ENCODE data around the gene CFAP97D1. TPM values are rescaled to one million over a fixed set of nuclear protein-coding genes. Genes with fewer than 3 reads are reported as not detected.

Gene CFAP97D1
- total RNA-seq, 1 donor from 2014 or later = not detected

DNA sequence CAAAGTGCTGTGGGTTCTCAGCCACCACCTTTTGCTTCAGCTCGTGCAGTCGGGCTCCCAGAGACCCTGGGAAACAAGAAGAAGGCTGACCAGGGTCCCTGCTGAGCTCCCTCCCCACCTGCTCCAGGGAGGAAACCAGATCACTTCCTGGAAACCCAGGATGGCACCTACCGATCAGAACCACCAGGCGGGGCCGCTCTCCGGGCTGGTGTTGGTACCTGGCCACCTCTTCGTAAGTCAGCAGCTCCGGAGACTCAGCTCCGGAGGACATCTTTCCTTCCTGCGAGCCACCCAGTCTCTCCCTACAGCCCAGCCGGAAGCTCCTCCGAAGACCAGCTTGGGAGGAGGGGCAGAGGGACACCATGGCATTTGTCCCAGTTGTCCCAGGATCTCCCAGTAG, 33.8 kb downstream of the CFAP97D1 start:
- H3K4me3 ChIP-seq (ENCODE audit: low read depth, low read length) = no peak overlapping the region
- no peak for DNase-seq (ENCODE audit: low read depth)
- TF ChIP-seq, protein P1, sequence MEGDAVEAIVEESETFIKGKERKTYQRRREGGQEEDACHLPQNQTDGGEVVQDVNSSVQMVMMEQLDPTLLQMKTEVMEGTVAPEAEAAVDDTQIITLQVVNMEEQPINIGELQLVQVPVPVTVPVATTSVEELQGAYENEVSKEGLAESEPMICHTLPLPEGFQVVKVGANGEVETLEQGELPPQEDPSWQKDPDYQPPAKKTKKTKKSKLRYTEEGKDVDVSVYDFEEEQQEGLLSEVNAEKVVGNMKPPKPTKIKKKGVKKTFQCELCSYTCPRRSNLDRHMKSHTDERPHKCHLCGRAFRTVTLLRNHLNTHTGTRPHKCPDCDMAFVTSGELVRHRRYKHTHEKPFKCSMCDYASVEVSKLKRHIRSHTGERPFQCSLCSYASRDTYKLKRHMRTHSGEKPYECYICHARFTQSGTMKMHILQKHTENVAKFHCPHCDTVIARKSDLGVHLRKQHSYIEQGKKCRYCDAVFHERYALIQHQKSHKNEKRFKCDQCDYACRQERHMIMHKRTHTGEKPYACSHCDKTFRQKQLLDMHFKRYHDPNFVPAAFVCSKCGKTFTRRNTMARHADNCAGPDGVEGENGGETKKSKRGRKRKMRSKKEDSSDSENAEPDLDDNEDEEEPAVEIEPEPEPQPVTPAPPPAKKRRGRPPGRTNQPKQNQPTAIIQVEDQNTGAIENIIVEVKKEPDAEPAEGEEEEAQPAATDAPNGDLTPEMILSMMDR (conservative IDR thresholded peaks at IDR 0.05; ENCODE audit: low read depth, low read length) = no peak

DNA sequence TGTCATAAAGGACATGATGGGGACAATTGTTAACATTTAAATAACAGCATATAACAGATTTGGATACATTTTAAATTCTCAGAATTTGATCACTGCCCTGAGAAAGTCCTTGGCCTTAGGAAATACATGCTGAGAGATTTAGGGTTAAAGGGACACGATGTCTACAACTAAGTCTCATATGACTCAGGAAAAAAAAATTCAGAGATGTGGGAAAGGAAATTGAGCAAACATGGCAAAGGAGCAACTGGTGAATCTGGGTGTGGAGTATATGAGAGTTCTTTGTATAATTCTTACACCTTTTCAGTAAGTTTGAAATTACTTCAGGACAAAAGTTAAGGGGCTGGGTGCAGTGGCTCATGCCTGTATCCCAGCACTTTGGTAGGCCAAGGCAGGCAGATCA, 34.5 kb downstream of the CFAP97D1 start:
- H3K4me3 ChIP-seq (ENCODE audit: low read depth, low read length) = no peak overlapping the region
- DNase-seq (ENCODE audit: low read depth) = peak; percentile 25
- TF ChIP-seq, protein P1 (conservative IDR thresholded peaks at IDR 0.05; ENCODE audit: low read depth, low read length) = no peak

DNA sequence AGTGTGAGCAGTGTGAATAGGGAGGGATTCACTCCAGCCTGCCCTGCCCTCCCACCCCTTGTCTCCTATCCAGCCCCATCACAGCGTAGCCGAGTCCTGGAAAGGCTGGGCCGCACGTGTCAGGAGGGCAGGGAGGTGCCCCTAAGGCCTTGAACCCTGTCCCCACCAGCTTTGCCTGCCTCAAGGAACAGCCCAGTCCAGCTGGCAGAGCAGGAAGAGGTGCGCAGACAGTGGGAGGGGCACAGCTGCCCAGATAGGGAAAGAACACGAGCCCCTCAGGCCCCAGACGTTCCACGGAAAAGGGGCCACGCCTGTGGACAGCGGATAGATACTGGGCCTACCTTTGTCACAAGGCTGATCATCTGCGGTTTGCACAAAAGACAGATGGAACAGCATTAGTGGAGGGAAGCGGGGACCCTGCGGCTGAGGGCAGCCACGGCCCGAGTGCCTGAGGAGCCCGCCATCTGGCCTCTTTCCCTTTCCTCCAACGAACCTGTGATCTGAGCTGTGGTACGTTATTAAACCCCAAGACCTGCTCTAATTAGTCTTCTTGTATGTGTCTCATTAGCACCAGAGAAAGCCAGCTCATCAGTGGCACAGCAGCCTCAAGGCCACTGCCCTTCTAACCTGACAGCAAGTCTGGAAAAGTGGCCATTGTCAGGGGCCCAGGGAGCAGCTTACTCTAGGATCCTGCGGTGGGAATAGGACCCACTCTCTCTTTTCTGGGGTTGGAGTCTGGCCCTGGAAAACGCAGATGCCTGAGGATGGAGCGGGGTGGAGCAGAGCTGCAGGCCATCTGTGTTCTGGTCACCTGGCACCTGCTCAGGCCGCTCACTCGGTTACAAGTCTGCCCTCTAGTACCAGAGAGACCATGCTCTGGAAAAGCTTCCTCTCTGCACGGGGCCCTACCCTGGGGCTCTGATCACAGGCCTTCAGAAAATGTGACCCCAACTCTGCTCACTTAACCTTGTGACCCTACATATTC, 36.4 kb downstream of the CFAP97D1 start:
- H3K4me3 ChIP-seq (ENCODE audit: low read depth, low read length) = no peak overlapping the region
- TF ChIP-seq, protein P1 (conservative IDR thresholded peaks at IDR 0.05; ENCODE audit: low read depth, low read length) = no peak
- no peak for DNase-seq (ENCODE audit: low read depth)

DNA sequence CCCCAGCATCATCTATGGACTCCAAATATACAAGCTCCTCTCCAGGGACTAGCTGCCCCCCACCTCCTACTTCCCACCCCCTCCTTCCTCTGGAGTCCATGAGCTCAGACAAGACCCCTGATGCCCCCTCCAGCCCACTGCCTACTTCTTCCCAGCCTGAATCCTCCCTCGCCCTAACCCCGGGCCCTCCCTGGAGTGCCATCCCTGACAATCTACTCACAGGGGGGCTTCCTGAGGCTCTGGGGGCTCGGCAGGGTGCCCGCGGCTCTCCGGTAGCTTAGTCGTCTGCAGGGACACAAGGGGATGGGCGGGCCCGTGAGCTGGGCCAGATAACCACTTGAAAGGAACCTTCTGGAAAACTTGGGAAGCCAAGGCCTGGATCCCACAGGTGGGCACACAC, 37.6 kb downstream of the CFAP97D1 start:
- H3K4me3 ChIP-seq (ENCODE audit: low read depth, low read length) = no peak overlapping the region
- TF ChIP-seq, protein P1 (conservative IDR thresholded peaks at IDR 0.05; ENCODE audit: low read depth, low read length) = no peak

DNA sequence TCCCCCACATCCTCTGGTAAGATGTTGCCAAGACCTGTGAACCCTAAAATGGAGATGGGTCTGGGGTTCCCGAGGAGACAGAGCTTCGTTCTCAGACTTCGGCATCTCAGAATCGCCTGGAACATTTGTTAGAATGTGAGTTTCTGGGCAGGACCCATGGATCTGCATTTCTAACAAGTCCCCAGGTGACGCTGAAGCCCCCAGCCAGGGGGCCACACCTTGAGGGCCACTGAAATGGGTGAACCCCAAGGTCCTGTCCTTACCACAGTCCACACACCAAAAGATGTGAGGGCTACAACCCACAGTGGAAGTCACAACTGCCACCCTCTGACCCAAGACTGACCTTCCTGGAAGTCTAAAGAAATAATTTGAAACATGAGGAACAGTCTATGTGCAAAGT, 38.7 kb downstream of the CFAP97D1 start:
- DNase-seq (ENCODE audit: low read depth) = no peak
- H3K4me3 ChIP-seq (ENCODE audit: low read depth, low read length) = no peak overlapping the region
- TF ChIP-seq, protein P1 (conservative IDR thresholded peaks at IDR 0.05; ENCODE audit: low read depth, low read length) = no peak

More for the DNA sequence above, 37.6 kb downstream of the CFAP97D1 start:
- DNase-seq (ENCODE audit: low read depth) = no peak

DNA sequence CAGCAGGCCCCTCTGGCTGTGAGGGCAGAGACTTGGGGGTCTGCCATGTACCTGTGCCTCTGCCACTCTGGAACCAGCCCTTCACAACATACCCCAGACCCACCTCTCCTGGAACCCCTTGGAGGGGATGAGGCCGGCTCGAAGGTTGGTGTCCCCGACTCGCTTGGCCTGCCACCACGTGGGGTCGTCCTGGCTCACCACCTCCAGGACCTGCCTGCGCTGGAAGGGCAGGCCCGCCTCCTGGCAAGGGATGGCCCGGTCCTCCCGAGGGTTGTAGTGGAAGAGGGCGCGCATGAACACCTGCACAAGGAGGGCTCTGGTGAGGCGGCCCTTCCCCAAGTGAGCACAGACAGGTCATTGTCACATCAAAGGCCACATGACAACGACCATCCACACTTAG, 40.5 kb downstream of the CFAP97D1 start:
- no peak overlapping the region for H3K4me3 ChIP-seq (ENCODE audit: low read depth, low read length)
- TF ChIP-seq, protein P1 (conservative IDR thresholded peaks at IDR 0.05; ENCODE audit: low read depth, low read length) = no peak
- DNase-seq (ENCODE audit: low read depth) = no peak
